ENCODE results near the gene ANKRD44.

The ANKRD44 gene

DNA sequence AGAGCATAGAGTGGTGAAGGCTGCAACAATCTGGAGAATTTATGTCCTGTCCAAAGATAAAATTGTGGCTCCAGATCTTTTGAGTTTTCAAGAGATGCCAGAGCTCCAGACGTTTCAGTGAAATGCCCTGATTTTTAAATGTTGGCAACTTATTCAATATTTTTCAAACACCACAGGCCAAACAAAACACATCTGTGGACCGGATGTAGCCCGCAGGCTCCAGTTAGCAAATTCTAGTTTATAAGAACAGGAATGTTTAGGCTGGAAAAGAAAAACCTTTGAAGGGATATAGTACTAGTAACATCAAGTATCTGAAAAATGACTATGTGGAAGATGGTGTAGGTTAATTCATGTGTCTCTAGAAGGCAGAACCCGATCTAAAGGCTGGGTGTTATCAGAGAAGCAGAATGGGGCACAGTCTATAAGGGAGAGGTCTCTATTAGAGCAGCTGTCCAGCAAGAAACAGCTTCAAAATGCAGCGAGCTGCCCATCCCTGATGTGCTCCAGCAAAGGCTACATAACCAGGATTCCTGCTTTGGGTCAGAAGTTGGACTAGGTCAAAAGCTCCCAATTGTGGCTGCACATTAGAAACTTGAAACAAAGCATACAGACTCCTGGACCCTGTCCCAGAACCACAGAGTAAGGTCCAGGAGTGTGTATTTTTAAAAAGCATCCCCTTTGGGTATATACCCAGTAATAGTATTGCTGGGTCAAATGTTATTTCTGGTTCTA, 105.9 kb downstream of the ANKRD44 start:
- no peak for DNase-seq

GRCh38 chr2:197201874-197202273, 108.7 kb downstream of the ANKRD44 start:
- DNase-seq = no peak

GRCh38 chr2:197200762-197201058, 109.9 kb downstream of the ANKRD44 start:
- DNase-seq = no peak

- DNase-seq = no peak
Measured at GRCh38 chr2:197200051-197200761, 110.4 kb downstream of the ANKRD44 start.

DNA sequence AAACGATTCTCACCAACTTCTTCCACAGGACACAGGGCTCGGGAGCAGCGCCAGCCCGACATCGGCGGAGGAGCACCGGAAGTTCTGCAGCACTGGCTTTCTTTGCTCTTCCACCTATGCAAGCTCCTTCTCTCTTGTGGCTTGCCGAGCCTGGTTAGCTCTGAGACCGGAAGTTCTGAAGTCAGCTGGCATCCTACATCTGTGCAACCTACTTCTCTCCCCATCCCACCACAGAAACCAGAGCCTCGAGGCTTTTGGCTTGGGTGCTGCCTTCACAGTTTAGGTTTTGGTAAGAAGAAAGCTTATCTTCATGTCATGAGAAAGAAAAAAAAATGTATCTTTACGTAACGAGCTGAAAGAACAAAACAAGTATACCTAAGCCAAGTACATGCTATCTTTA, 111.7 kb downstream of the ANKRD44 start:
- DNase-seq = peak; percentile 79

GRCh38 chr2:197197895-197198311, 112.7 kb downstream of the ANKRD44 start:
- peak; percentile 18 for DNase-seq

DNA sequence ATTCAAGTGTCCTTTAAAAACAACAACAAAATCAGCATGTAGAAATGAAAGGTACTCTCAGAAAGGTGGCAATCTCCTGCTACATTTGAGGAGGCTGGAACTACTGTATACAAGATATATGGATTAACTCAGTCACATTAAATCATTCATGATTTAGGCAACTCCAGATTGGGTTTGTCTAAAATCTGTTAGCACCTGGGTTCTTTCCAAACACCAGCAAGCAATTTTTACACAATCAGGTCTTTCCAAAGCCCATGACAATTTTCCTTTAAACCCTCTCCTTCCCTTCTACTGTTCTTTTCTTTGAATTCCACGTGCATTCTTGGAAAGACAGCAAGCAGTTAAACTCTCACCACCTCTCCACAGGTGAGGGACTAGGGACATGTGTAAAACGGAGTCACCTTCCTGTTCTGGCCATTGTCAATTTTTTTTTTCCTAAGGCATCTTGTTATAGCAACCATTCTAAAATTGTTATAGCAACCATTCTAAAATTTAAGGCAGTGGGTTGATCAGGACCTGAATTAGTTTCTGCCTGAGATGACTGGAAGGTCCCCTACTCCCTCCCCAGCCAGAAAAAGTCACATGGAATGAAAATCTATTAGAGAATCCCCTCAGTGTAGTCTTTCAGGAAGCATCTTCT, 113.9 kb downstream of the ANKRD44 start:
- no peak for DNase-seq

DNA sequence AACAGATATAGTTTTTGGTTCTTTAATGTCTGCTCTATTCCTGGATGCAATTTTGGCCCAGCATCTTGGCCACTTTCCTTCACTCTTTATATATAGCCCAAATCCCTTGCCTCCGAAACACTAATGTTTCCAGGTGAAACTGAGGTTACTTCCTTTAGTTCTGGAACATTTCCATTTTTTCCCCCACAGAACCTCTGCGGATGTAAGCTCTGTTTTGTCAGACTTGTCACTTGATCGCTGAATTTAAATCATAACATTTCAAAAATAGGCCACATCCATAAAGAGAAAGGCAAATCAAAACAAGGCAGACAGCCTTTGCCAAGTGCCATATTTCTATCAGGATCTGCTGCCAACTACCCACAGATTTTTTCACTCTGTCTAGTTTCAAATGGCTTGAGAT, 115.1 kb downstream of the ANKRD44 start:
- DNase-seq = no peak

GRCh38 chr2:197191940-197192322, 118.6 kb downstream of the ANKRD44 start:
- DNase-seq = no peak

DNA sequence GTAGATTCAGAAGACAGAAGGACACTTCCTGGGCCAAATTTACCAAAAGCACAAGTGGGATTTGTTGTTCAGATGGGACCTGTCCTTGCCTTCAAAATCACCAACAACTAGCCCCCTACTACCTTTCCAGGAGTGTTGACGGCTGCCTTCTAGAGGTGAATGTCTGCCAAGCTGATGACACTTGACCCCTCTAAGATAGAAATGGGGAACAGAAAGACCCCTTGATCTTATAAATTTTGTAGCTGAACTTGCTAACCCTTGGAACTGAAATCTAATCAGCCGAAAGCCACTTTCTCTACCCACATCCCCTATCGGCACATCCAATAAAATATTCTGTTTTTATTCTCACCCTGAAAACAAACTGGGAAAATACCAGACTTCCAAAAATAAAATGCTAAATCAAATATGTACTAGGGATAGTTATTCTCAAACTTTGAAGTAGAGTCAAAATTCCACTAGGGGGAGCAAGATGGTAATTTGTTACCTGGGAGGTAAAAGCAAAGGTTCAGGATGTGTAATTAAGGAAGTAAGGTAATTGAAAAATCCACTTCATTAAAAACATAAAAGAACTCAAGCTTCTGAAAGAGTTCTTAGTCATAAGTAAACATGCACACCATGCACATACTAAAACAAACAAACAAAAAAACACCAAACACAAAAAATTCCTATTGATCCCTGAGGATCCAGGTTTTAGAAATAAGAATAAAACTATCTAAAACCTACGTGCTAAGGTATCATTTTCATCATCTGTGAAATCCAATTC, 119.2 kb downstream of the ANKRD44 start:
- no peak for DNase-seq

DNA sequence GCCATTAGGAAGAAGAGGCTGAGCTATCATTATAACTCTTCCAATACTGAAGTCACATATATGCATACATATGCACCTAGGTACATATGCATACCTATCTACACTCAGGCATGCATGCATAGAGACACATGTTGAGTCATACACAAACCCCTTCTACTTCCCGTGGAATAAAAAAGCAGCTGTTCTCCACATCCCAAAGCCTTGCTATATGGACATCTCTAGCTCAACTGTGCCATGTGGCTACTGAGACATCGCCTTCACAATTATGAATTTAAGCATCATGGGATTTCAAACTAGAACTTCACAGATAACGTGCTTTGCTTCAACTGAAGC, 120.5 kb downstream of the ANKRD44 start:
- DNase-seq = no peak

DNA sequence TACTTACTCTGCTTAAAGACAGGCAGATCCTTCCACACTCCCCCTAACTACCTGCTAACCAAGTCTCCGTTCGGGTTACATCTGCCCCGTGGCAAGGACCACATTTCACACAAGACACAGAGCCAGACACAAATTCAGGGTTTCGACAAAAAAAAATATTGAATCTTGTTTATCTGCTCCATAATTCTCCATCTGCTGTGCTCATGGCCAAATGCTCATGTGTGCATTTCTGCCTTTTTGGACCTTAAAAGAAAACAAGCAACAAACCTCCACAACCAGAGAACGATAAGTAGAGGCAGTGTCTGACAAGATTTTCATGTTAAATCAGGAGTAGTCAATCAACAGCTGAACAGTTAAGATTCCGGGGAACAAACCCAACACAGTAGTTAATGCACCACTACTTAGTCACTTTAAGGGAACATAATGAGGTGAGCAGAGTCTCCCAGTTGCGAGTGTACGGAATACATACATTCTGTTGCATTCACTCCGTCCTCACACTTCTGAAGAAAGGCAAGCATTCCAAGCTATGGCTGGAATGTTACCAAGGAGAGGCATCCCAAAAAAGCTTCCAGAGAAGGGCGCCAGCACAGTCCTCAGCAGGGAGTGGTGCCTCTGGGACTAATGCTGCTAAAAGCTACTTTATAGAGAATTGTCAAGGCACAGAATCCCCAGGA, 121.0 kb downstream of the ANKRD44 start:
- DNase-seq = no peak

DNA sequence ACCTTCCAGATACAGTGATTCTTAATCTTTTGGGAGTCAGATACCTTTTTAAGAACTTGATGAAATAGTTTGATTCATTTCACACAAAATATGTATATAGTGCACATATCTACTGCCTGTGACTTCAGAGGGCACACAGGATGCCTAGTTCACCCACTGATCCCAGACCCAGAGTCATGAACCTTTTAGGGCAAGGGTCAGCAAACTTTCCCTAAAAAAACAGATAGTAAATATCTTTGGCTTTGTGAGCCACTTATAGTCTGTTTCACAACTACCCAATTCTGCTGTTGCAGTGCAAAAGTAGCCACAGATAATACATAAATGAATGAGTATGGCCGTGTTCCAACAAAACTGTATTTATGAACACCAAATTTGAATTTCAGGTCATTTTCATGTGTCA, 124.9 kb downstream of the ANKRD44 start:
- DNase-seq = no peak

DNA sequence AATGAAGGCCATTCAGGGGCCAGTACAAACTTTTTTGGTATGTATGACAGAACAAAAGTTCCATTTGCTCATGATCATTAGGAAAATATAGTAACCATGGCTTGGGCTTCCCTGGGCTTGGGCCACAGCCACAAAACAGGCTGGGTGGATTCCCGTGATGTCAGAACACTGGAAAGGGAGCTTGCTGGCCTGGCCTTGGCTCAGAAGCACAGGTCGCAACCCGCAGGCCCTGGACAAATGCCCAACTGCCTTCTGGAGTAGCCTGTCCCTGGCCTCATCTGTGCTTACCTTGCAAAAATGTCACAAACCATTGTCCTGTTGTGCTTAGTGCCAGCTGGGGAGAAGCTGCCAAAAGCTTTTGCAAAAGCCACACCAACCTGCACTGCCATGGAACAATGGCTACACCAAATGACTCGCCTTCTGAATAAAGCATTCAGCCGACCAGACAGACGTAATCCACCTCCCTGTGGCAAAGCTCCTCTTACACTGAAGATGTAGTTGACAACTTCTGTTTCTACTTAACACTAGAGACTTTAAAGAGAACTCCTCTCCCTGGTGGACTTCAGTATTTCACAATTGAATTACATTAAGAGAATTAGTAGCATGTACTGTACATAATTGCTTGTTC, 125.5 kb downstream of the ANKRD44 start:
- no peak for DNase-seq

GRCh38 chr2:197183355-197183754, 127.2 kb downstream of the ANKRD44 start:
- DNase-seq = no peak

DNA sequence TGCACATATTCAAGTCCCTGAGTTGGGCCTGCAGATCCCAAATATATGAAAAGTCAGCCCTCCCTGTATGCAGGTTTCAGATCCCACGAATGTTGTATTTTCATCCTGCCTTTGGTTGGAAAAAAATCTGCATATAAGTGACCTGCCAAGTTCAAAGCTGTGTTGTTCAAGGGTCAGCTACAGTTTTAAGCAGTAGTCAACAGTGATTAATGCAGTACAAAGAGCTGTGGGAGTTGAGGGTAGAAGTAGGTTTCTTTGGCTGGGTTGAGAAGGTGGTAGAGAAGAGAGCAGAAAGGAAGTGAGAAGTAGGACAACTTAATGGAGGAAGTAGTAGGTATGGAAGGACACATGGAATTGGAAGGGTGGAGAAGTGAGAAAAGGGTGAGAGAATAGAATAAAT, 127.9 kb downstream of the ANKRD44 start:
- no peak for DNase-seq

GRCh38 chr2:197181491-197181890, 129.1 kb downstream of the ANKRD44 start:
- DNase-seq = no peak

DNA sequence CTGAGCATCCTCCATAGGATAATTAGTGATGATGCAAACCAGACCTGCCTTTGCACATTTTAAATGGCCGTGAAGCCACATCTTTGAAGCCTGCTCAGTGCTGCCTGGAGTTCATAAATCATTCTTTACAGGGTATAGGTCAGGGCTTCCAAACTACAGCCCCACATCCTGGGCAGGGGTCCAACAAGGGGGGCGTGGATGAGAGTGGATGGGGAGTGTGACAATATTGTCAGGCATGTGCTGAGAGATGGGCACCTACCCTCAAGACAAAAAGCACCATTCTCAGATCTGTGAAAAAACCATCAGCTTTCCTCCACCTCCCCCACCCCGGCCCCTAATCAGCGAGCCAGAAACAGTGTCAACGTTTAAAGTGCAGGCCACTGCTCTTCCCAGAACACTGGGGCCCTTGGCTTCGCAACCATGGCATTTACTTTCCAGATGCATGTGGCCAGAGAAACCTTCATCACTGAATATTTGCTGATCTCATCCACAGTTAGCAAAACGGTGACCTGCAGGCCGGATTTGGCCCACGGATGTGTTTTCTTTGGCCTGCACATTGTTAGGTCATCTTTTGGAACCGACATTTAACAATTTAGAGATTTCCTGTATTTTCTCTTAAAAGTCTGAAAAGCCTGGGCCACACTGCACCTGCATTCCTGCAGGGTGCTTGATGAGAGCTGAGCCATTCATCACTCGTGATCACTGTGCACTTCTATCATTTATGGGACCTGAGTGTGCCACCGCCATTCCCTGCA, 130.7 kb downstream of the ANKRD44 start:
- no peak for DNase-seq

- DNase-seq = no peak
Measured at GRCh38 chr2:197176522-197176921, 134.1 kb downstream of the ANKRD44 start.

GRCh38 chr2:197174539-197175094, 136.0 kb downstream of the ANKRD44 start:
- no peak for DNase-seq

- no peak for DNase-seq
Measured at GRCh38 chr2:197171582-197171981, 139.0 kb downstream of the ANKRD44 start.

Measured in effector CD8-positive, alpha-beta T cell (primary cell).